ENCODE measurements around the gene THRB. TPM values are rescaled to one million over a fixed set of nuclear protein-coding genes. Genes with fewer than 3 reads are reported as not detected.

Gene THRB
- total and polyA plus RNA-seq, 4 experiments from 2014 or later: 0.03 TPM; not detected in 3

DNA sequence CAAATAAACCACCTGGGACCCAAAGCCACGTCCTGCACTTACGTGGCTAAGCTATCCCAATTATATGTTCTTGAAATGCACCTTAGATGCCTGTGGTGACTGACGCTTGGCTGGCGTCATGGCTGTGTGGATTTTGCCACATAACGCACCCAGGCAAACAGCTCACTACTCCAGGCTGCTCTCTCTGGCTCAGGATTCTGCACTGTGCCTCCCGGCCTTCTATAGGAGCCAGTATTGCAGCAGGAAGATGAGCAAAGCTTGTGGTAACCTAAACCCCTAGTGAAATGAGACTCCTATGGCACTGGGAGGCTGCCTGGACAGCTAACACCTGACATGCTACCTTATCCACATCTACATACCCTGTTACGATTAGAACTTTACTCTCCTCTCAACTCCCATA is 179.3 kb downstream of the THRB start:
- CTCF ChIA-PET (ENCODE audit: partially characterized antibody): no interaction called here
- no peak overlapping the region for H3K27ac Mint-ChIP-seq
- no peaks in the 10 kb centered on the region for H3K4me1 ChIP-seq (ENCODE audit: insufficient read depth, low read length)
- no peaks in the 10 kb centered on the region for H3K36me3 Mint-ChIP-seq
- no peaks in the 10 kb centered on the region for H3K9me3 ChIP-seq (ENCODE audit: control insufficient read depth in 1 of 2, low read length in 2 of 2)
- POLR2A ChIA-PET (ENCODE audit: partially characterized antibody): no interaction called here
- DNase-seq: no peak
- H3K4me3 Mint-ChIP-seq: no peak overlapping the region
- no peak overlapping the region for H3K27ac ChIP-seq (ENCODE audit: low read depth, low read length)
- H3K4me3 ChIP-seq (ENCODE audit: low read length in 2 of 2): no peak overlapping the region
- H3K4me1 Mint-ChIP-seq: no peaks in the 10 kb centered on the region
- intact Hi-C loops (cut with micrococcal nuclease): no loop called here
- H3K27me3 Mint-ChIP-seq: peaks cover 2 to 6% of the 10 kb centered on the region in 2 donors
- no peaks in the 10 kb centered on the region for H3K27me3 ChIP-seq (ENCODE audit: insufficient read depth, low read length)
- no peaks in the 10 kb centered on the region for H3K36me3 ChIP-seq (ENCODE audit: insufficient read depth, low read length)
- peaks cover 0 to 17% (median 1%) of the 10 kb centered on the region in 8 donors for H3K9me3 Mint-ChIP-seq

- intact Hi-C loops (cut with micrococcal nuclease): no loop called here
- no peak for DNase-seq
- H3K36me3 ChIP-seq (ENCODE audit: insufficient read depth, low read length): no peaks in the 10 kb centered on the region
- no peaks in the 10 kb centered on the region for H3K36me3 Mint-ChIP-seq
- H3K4me1 ChIP-seq (ENCODE audit: insufficient read depth, low read length): no peaks in the 10 kb centered on the region
- H3K4me1 Mint-ChIP-seq: no peaks in the 10 kb centered on the region
- ChIA-PET POLR2A (ENCODE audit: partially characterized antibody) (no interaction called here), CTCF (ENCODE audit: partially characterized antibody) (no interaction called here)
- H3K27me3 Mint-ChIP-seq: peaks cover 0 to 6% of the 10 kb centered on the region in 2 donors
- no peak overlapping the region for H3K4me3 ChIP-seq (ENCODE audit: low read length in 2 of 2)
- H3K27ac Mint-ChIP-seq: no peak overlapping the region
- no peaks in the 10 kb centered on the region for H3K9me3 ChIP-seq (ENCODE audit: control insufficient read depth in 1 of 2, low read length in 2 of 2)
- no peak overlapping the region for H3K4me3 Mint-ChIP-seq
- peaks cover 0 to 5% (median 0%) of the 10 kb centered on the region in 8 donors for H3K9me3 Mint-ChIP-seq
- H3K27me3 ChIP-seq (ENCODE audit: insufficient read depth, low read length): no peaks in the 10 kb centered on the region
- H3K27ac ChIP-seq (ENCODE audit: low read depth, low read length): no peak overlapping the region
Observed at GRCh38 chr3:24311881-24312280, 182.8 kb downstream of the THRB start.

DNA sequence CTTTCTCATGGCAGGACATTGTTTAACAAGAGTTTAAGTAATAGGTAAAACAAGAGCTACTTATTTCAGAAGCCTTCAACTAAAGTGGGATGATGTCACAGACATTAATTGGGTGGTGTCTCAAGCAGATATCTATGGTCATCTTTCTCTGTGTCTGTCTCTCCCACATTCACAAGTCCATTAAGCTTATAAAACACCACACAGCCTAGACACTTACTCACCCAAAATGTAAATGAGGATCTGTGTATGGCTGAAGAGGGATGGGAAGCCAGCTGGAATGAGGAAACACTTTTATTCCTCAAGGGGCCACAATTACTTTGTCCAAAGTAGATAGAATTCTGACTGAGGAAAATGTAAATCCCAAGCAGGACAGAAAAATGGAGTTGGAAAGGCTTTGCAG is 183.8 kb downstream of the THRB start:
- no peak overlapping the region for H3K27ac ChIP-seq (ENCODE audit: low read depth, low read length)
- Mint-ChIP-seq H3K9me3 (peaks cover 0 to 4% (median 0%) of the 10 kb centered on the region in 8 donors), H3K27me3 (peaks cover 0 to 4% of the 10 kb centered on the region in 2 donors), H3K27ac (no peak overlapping the region), H3K36me3 (no peaks in the 10 kb centered on the region), H3K4me1 (no peaks in the 10 kb centered on the region), H3K4me3 (no peak overlapping the region)
- ChIA-PET POLR2A (ENCODE audit: partially characterized antibody) (no interaction called here), CTCF (ENCODE audit: partially characterized antibody) (no interaction called here)
- no peaks in the 10 kb centered on the region for H3K27me3 ChIP-seq (ENCODE audit: insufficient read depth, low read length)
- no peak overlapping the region for H3K4me3 ChIP-seq (ENCODE audit: low read length in 2 of 2)
- DNase-seq: no peak
- H3K4me1 ChIP-seq (ENCODE audit: insufficient read depth, low read length): no peaks in the 10 kb centered on the region
- intact Hi-C loops (cut with micrococcal nuclease): no loop called here
- H3K9me3 ChIP-seq (ENCODE audit: control insufficient read depth in 1 of 2, low read length in 2 of 2): no peaks in the 10 kb centered on the region
- no peaks in the 10 kb centered on the region for H3K36me3 ChIP-seq (ENCODE audit: insufficient read depth, low read length)

DNA sequence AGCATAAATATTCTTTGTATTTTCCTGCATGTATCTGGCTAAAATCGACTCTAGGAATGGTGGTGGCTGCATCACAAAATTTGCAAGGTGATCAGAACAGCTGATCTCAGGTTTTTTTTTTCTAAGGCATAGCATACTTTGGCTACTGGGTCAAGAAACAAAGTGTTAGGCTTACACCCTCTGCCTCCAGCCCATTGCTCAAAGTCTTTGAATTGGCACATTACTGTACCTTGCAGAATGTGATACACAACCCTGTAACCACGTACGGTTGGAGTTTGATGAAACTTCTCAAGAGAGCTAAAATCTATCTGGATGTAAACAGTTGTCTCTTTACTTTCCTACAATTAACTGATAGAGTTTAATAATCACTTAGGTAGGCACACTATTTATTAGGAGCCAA is 188.1 kb downstream of the THRB start:
- CTCF ChIA-PET (ENCODE audit: partially characterized antibody): no interaction called here
- H3K9me3 ChIP-seq (ENCODE audit: control insufficient read depth in 1 of 2, low read length in 2 of 2): no peaks in the 10 kb centered on the region
- intact Hi-C loops (cut with micrococcal nuclease): no loop called here
- H3K4me3 Mint-ChIP-seq: no peak overlapping the region
- no peaks in the 10 kb centered on the region for H3K36me3 Mint-ChIP-seq
- no peaks in the 10 kb centered on the region for H3K36me3 ChIP-seq (ENCODE audit: insufficient read depth, low read length)
- H3K27ac Mint-ChIP-seq: no peak overlapping the region
- no peaks in the 10 kb centered on the region for H3K9me3 Mint-ChIP-seq
- no peaks in the 10 kb centered on the region for H3K27me3 ChIP-seq (ENCODE audit: insufficient read depth, low read length)
- no peaks in the 10 kb centered on the region for H3K4me1 ChIP-seq (ENCODE audit: insufficient read depth, low read length)
- no peak for DNase-seq
- H3K4me1 Mint-ChIP-seq: no peaks in the 10 kb centered on the region
- no peaks in the 10 kb centered on the region for H3K27me3 Mint-ChIP-seq
- H3K27ac ChIP-seq (ENCODE audit: low read depth, low read length): no peak overlapping the region
- H3K4me3 ChIP-seq (ENCODE audit: low read length in 2 of 2): no peak overlapping the region
- POLR2A ChIA-PET (ENCODE audit: partially characterized antibody): no interaction called here

GRCh38 chr3:24305795-24306467 is 188.7 kb downstream of the THRB start:
- no peak overlapping the region for H3K27ac ChIP-seq (ENCODE audit: low read depth, low read length)
- Mint-ChIP-seq H3K27me3 (no peaks in the 10 kb centered on the region), H3K27ac (no peak overlapping the region), H3K9me3 (no peaks in the 10 kb centered on the region), H3K4me1 (no peaks in the 10 kb centered on the region), H3K4me3 (no peak overlapping the region), H3K36me3 (no peaks in the 10 kb centered on the region)
- no peaks in the 10 kb centered on the region for H3K27me3 ChIP-seq (ENCODE audit: insufficient read depth, low read length)
- no peak overlapping the region for H3K4me3 ChIP-seq (ENCODE audit: low read length in 2 of 2)
- POLR2A ChIA-PET (ENCODE audit: partially characterized antibody): no interaction called here
- H3K9me3 ChIP-seq (ENCODE audit: control insufficient read depth in 1 of 2, low read length in 2 of 2): no peaks in the 10 kb centered on the region
- no peaks in the 10 kb centered on the region for H3K4me1 ChIP-seq (ENCODE audit: insufficient read depth, low read length)
- H3K36me3 ChIP-seq (ENCODE audit: insufficient read depth, low read length): no peaks in the 10 kb centered on the region
- intact Hi-C loops (cut with micrococcal nuclease): no loop called here
- no peak for DNase-seq
- CTCF ChIA-PET (ENCODE audit: partially characterized antibody): no interaction called here

GRCh38 chr3:24303057-24303754 is 191.4 kb downstream of the THRB start:
- Histone ChIP-seq H3K27ac (ENCODE audit: low read depth, low read length) (no peak overlapping the region), H3K4me3 (ENCODE audit: low read length in 2 of 2) (no peak overlapping the region), H3K9me3 (ENCODE audit: control insufficient read depth in 1 of 2, low read length in 2 of 2) (no peaks in the 10 kb centered on the region), H3K27me3 (ENCODE audit: insufficient read depth, low read length) (no peaks in the 10 kb centered on the region), H3K36me3 (ENCODE audit: insufficient read depth, low read length) (no peaks in the 10 kb centered on the region), H3K4me1 (ENCODE audit: insufficient read depth, low read length) (no peaks in the 10 kb centered on the region)
- Mint-ChIP-seq H3K36me3 (no peaks in the 10 kb centered on the region), H3K4me1 (no peaks in the 10 kb centered on the region), H3K4me3 (no peak overlapping the region), H3K27ac (no peak overlapping the region), H3K9me3 (no peaks in the 10 kb centered on the region), H3K27me3 (no peaks in the 10 kb centered on the region)
- intact Hi-C loops (cut with micrococcal nuclease): no loop called here
- no peak for DNase-seq
- ChIA-PET POLR2A (ENCODE audit: partially characterized antibody) (no interaction called here), CTCF (ENCODE audit: partially characterized antibody) (no interaction called here)

GRCh38 chr3:24302396-24302795 is 192.3 kb downstream of the THRB start:
- Mint-ChIP-seq H3K36me3 (no peaks in the 10 kb centered on the region), H3K9me3 (no peaks in the 10 kb centered on the region), H3K27ac (no peak overlapping the region), H3K4me1 (no peaks in the 10 kb centered on the region), H3K4me3 (no peak overlapping the region), H3K27me3 (no peaks in the 10 kb centered on the region)
- Histone ChIP-seq H3K4me1 (ENCODE audit: insufficient read depth, low read length) (no peaks in the 10 kb centered on the region), H3K9me3 (ENCODE audit: control insufficient read depth in 1 of 2, low read length in 2 of 2) (no peaks in the 10 kb centered on the region), H3K27me3 (ENCODE audit: insufficient read depth, low read length) (no peaks in the 10 kb centered on the region), H3K4me3 (ENCODE audit: low read length in 2 of 2) (no peak overlapping the region), H3K27ac (ENCODE audit: low read depth, low read length) (no peak overlapping the region), H3K36me3 (ENCODE audit: insufficient read depth, low read length) (no peaks in the 10 kb centered on the region)
- intact Hi-C loops (cut with micrococcal nuclease): no loop called here
- CTCF ChIA-PET (ENCODE audit: partially characterized antibody): no interaction called here
- DNase-seq: no peak
- POLR2A ChIA-PET (ENCODE audit: partially characterized antibody): no interaction called here

Measured in CD4-positive, alpha-beta memory T cell (primary cell).